ENCODE measurements around the gene PKM.

The PKM gene

GRCh38 chr15:72198356-72199204 is 32.4 kb downstream of the PKM start:
- no peaks in the 10 kb centered on the region for H3K27me3 ChIP-seq (replicated peaks; ENCODE audit: control insufficient read depth, insufficient read depth, low read length)
- no peak for DNase-seq (ENCODE audit: low read depth)
- no peaks in the 10 kb centered on the region for H3K9me3 ChIP-seq (ENCODE audit: control insufficient read depth, low read length)
- H3K36me3 ChIP-seq (ENCODE audit: control insufficient read depth, insufficient read depth, low read length, severe bottlenecking) = peaks cover 54% of the 10 kb centered on the region
- peaks cover 36% of the 10 kb centered on the region for H3K4me1 ChIP-seq (ENCODE audit: control insufficient read depth, insufficient read depth, low read length)
- H3K4me3 ChIP-seq (ENCODE audit: low read length) = no peak overlapping the region
- no peak overlapping the region for H3K9ac ChIP-seq (ENCODE audit: low read length)

GRCh38 chr15:72197460-72198355 is 33.3 kb downstream of the PKM start, which contains the start of gene GRAMD2A:
GRAMD2A (minus strand) TSS chr15:72197787.
- peaks cover 27% of the 10 kb centered on the region for H3K4me1 ChIP-seq (ENCODE audit: control insufficient read depth, insufficient read depth, low read length)
- H3K4me3 ChIP-seq (ENCODE audit: low read length) = peak within 1 kb of the TSS; percentile 54
- no peak within 1 kb of the TSS for H3K9ac ChIP-seq (ENCODE audit: low read length)
- H3K36me3 ChIP-seq (ENCODE audit: control insufficient read depth, insufficient read depth, low read length, severe bottlenecking) = peaks cover 46% of the 10 kb centered on the region
- peak; percentile 50 for DNase-seq (ENCODE audit: low read depth)
- no peaks in the 10 kb centered on the region for H3K27me3 ChIP-seq (replicated peaks; ENCODE audit: control insufficient read depth, insufficient read depth, low read length)
- no peaks in the 10 kb centered on the region for H3K9me3 ChIP-seq (ENCODE audit: control insufficient read depth, low read length)

GRCh38 chr15:72197041-72197459 is 33.9 kb downstream of the PKM start:
- peak overlapping the region; percentile 54 for H3K4me3 ChIP-seq (ENCODE audit: low read length)

GRCh38 chr15:72196409-72197040 is 34.5 kb downstream of the PKM start:
- Histone ChIP-seq H3K4me1 (ENCODE audit: control insufficient read depth, insufficient read depth, low read length) (peaks cover 17% of the 10 kb centered on the region), H3K9ac (ENCODE audit: low read length) (no peak overlapping the region), H3K4me3 (ENCODE audit: low read length) (no peak overlapping the region), H3K9me3 (ENCODE audit: control insufficient read depth, low read length) (no peaks in the 10 kb centered on the region), H3K27me3 (replicated peaks; ENCODE audit: control insufficient read depth, insufficient read depth, low read length) (no peaks in the 10 kb centered on the region), H3K36me3 (ENCODE audit: control insufficient read depth, insufficient read depth, low read length, severe bottlenecking) (peaks cover 34% of the 10 kb centered on the region)
- DNase-seq (ENCODE audit: low read depth) = no peak

More at GRCh38 chr15:72197041-72197459, 33.9 kb downstream of the PKM start:
- Histone ChIP-seq H3K9me3 (ENCODE audit: control insufficient read depth, low read length) (no peaks in the 10 kb centered on the region), H3K27me3 (replicated peaks; ENCODE audit: control insufficient read depth, insufficient read depth, low read length) (no peaks in the 10 kb centered on the region), H3K4me1 (ENCODE audit: control insufficient read depth, insufficient read depth, low read length) (peaks cover 23% of the 10 kb centered on the region), H3K36me3 (ENCODE audit: control insufficient read depth, insufficient read depth, low read length, severe bottlenecking) (peaks cover 39% of the 10 kb centered on the region), H3K9ac (ENCODE audit: low read length) (no peak overlapping the region)
- DNase-seq (ENCODE audit: low read depth) = no peak

GRCh38 chr15:72195101-72195511 is 35.9 kb downstream of the PKM start:
- Histone ChIP-seq H3K4me3 (ENCODE audit: low read length) (no peak overlapping the region), H3K36me3 (ENCODE audit: control insufficient read depth, insufficient read depth, low read length, severe bottlenecking) (peaks cover 20% of the 10 kb centered on the region), H3K9me3 (ENCODE audit: control insufficient read depth, low read length) (no peaks in the 10 kb centered on the region), H3K27me3 (replicated peaks; ENCODE audit: control insufficient read depth, insufficient read depth, low read length) (no peaks in the 10 kb centered on the region), H3K9ac (ENCODE audit: low read length) (no peak overlapping the region), H3K4me1 (ENCODE audit: control insufficient read depth, insufficient read depth, low read length) (peaks cover 3% of the 10 kb centered on the region)
- DNase-seq (ENCODE audit: low read depth) = no peak

GRCh38 chr15:72193836-72194396 is 37.1 kb downstream of the PKM start:
- no peaks in the 10 kb centered on the region for H3K4me1 ChIP-seq (ENCODE audit: control insufficient read depth, insufficient read depth, low read length)
- no peaks in the 10 kb centered on the region for H3K9me3 ChIP-seq (ENCODE audit: control insufficient read depth, low read length)
- H3K9ac ChIP-seq (ENCODE audit: low read length) = no peak overlapping the region
- no peaks in the 10 kb centered on the region for H3K27me3 ChIP-seq (replicated peaks; ENCODE audit: control insufficient read depth, insufficient read depth, low read length)
- DNase-seq (ENCODE audit: low read depth) = no peak
- H3K36me3 ChIP-seq (ENCODE audit: control insufficient read depth, insufficient read depth, low read length, severe bottlenecking) = peaks cover 8% of the 10 kb centered on the region
- no peak overlapping the region for H3K4me3 ChIP-seq (ENCODE audit: low read length)

GRCh38 chr15:72192416-72192815 is 38.6 kb downstream of the PKM start:
- no peak overlapping the region for H3K9ac ChIP-seq (ENCODE audit: low read length)
- no peaks in the 10 kb centered on the region for H3K27me3 ChIP-seq (replicated peaks; ENCODE audit: control insufficient read depth, insufficient read depth, low read length)
- H3K9me3 ChIP-seq (ENCODE audit: control insufficient read depth, low read length) = no peaks in the 10 kb centered on the region
- H3K4me1 ChIP-seq (ENCODE audit: control insufficient read depth, insufficient read depth, low read length) = no peaks in the 10 kb centered on the region
- no peak for DNase-seq (ENCODE audit: low read depth)
- H3K36me3 ChIP-seq (ENCODE audit: control insufficient read depth, insufficient read depth, low read length, severe bottlenecking) = no peaks in the 10 kb centered on the region
- H3K4me3 ChIP-seq (ENCODE audit: low read length) = no peak overlapping the region

GRCh38 chr15:72189250-72189902 is 41.6 kb downstream of the PKM start:
- Histone ChIP-seq H3K9ac (ENCODE audit: low read length) (no peak overlapping the region), H3K27me3 (replicated peaks; ENCODE audit: control insufficient read depth, insufficient read depth, low read length) (no peaks in the 10 kb centered on the region), H3K36me3 (ENCODE audit: control insufficient read depth, insufficient read depth, low read length, severe bottlenecking) (no peaks in the 10 kb centered on the region), H3K4me3 (ENCODE audit: low read length) (no peak overlapping the region), H3K4me1 (ENCODE audit: control insufficient read depth, insufficient read depth, low read length) (peaks cover 2% of the 10 kb centered on the region), H3K9me3 (ENCODE audit: control insufficient read depth, low read length) (no peaks in the 10 kb centered on the region)
- no peak for DNase-seq (ENCODE audit: low read depth)

- peak; percentile 73 for DNase-seq (ENCODE audit: low read depth)
- Histone ChIP-seq H3K36me3 (ENCODE audit: control insufficient read depth, insufficient read depth, low read length, severe bottlenecking) (no peaks in the 10 kb centered on the region), H3K27me3 (replicated peaks; ENCODE audit: control insufficient read depth, insufficient read depth, low read length) (peaks cover 4% of the 10 kb centered on the region), H3K9ac (ENCODE audit: low read length) (peak overlapping the region; percentile 9), H3K4me3 (ENCODE audit: low read length) (peak overlapping the region; percentile 64), H3K9me3 (ENCODE audit: control insufficient read depth, low read length) (no peaks in the 10 kb centered on the region), H3K4me1 (ENCODE audit: control insufficient read depth, insufficient read depth, low read length) (peaks cover 22% of the 10 kb centered on the region)
These were observed 46.7 kb downstream of the PKM start for GRCh38 chr15:72184165-72184811.

GRCh38 chr15:72183781-72184164 is 47.2 kb downstream of the PKM start:
- no peaks in the 10 kb centered on the region for H3K36me3 ChIP-seq (ENCODE audit: control insufficient read depth, insufficient read depth, low read length, severe bottlenecking)
- peak overlapping the region; percentile 64 for H3K4me3 ChIP-seq (ENCODE audit: low read length)
- peaks cover 4% of the 10 kb centered on the region for H3K27me3 ChIP-seq (replicated peaks; ENCODE audit: control insufficient read depth, insufficient read depth, low read length)

More at GRCh38 chr15:72183781-72184164, 47.2 kb downstream of the PKM start:
- Histone ChIP-seq H3K4me1 (ENCODE audit: control insufficient read depth, insufficient read depth, low read length) (peaks cover 22% of the 10 kb centered on the region), H3K9me3 (ENCODE audit: control insufficient read depth, low read length) (no peaks in the 10 kb centered on the region), H3K9ac (ENCODE audit: low read length) (peak overlapping the region; percentile 9)
- DNase-seq (ENCODE audit: low read depth) = no peak

Data from adipocyte (in vitro differentiated cells).